ENCODE data around the gene CACNG4.

Gene CACNG4

DNA sequence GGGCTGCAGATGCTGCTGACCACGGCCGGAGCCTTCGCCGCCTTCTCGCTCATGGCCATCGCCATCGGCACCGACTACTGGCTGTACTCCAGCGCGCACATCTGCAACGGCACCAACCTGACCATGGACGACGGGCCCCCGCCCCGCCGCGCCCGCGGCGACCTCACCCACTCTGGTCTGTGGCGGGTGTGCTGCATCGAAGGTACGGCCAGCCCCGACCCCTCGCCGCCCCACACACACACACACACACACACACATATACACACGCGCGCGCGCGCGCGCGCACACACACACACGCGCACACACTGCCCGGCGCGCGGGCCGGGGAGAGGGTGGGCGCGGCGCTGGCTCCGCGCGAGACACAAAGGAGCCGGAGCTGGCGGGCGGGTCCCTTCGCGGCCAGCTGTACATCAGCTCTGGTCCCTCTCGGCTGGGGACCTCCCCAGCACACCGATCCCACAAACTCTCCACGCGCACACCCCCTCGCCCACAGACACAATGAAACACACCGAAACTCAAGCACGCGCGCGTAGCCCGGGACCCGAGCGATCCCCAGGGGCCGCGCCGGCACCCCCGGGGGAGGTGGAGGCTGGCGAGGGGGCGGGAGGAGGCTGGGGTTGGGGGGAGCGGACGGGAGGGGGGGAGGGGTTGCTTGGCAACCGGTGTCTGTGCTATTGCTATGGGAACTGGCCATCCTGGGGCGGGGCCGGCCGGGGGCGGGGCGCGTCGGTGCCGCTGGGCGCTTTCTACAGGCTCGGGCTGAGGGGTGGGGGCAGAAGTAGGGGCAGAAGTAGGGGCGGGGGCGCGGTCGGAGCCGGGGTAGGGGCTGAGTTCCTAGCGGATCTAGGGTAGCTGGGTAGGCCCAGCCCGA is 658 bp downstream of the CACNG4 start:
- TF ChIP-seq, protein P1, sequence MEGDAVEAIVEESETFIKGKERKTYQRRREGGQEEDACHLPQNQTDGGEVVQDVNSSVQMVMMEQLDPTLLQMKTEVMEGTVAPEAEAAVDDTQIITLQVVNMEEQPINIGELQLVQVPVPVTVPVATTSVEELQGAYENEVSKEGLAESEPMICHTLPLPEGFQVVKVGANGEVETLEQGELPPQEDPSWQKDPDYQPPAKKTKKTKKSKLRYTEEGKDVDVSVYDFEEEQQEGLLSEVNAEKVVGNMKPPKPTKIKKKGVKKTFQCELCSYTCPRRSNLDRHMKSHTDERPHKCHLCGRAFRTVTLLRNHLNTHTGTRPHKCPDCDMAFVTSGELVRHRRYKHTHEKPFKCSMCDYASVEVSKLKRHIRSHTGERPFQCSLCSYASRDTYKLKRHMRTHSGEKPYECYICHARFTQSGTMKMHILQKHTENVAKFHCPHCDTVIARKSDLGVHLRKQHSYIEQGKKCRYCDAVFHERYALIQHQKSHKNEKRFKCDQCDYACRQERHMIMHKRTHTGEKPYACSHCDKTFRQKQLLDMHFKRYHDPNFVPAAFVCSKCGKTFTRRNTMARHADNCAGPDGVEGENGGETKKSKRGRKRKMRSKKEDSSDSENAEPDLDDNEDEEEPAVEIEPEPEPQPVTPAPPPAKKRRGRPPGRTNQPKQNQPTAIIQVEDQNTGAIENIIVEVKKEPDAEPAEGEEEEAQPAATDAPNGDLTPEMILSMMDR (IDR thresholded peaks at IDR 0.05; ENCODE audit: insufficient read depth, low read length, poor library complexity, severe bottlenecking): no peak

DNA sequence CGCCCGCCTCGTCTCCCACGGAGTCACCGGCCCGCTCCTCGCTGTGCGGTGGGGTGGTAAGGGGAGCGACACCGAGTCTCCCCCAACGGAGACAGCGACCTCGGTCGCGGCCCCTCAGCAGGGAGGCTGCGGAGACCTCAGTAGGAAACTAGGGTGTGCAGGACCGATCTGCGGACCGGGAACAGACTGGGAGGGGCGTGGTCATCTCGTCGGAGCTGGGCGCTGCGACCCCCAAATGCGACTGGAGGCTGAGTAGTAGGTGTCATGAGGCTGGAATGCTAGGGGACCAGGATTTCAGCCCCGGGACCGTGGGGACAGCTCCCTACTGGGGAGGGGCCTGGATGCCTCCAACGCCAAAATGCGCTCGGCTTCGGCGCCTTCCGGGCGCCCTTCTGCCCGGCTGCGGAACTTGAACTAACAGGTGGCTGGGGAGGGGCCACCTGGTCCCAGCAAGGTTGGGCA is 1.3 kb downstream of the CACNG4 start:
- Histone ChIP-seq H3K27me3 (replicated peaks; ENCODE audit: control insufficient read depth, insufficient read depth, low read length) (peaks cover 6% of the 10 kb centered on the region), H3K4me3 (replicated peaks; ENCODE audit: low read depth, low read length) (peak overlapping the region; percentile 40), H3K36me3 (ENCODE audit: control insufficient read depth, insufficient read depth, low read length) (no peaks in the 10 kb centered on the region)
- no peak for DNase-seq (ENCODE audit: extremely low read depth, insufficient read length)
- TF ChIP-seq, protein P1 (IDR thresholded peaks at IDR 0.05; ENCODE audit: insufficient read depth, low read length, poor library complexity, severe bottlenecking): no peak

More for the DNA sequence above, 658 bp downstream of the CACNG4 start:
- Histone ChIP-seq H3K4me3 (replicated peaks; ENCODE audit: low read depth, low read length) (peak overlapping the region; percentile 40), H3K27me3 (replicated peaks; ENCODE audit: control insufficient read depth, insufficient read depth, low read length) (peaks cover 6% of the 10 kb centered on the region), H3K36me3 (ENCODE audit: control insufficient read depth, insufficient read depth, low read length) (no peaks in the 10 kb centered on the region)
- DNase-seq (ENCODE audit: extremely low read depth, insufficient read length): no peak

DNA sequence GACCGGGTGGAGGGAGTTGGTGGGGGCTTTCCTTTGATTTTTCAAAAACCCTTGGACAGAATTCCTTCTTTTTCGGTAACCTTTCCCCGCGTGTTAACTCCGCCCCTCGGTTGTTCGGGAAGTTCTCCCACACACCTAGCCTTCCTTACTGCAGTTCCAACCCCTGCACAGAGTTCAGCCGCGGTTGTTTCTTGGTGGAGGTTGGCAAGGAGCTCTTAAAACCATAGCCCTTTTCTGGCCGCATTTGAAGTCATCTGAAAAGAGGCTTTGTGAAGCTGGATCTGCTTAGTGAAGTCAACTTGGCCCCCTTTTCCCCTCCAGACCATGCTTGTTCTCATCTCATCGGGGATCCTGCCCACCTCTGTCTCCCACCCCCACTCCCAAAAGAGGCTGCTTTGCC is 1.8 kb downstream of the CACNG4 start:
- no peak for DNase-seq (ENCODE audit: extremely low read depth, insufficient read length)
- TF ChIP-seq, protein P1 (IDR thresholded peaks at IDR 0.05; ENCODE audit: insufficient read depth, low read length, poor library complexity, severe bottlenecking): no peak
- no peaks in the 10 kb centered on the region for H3K36me3 ChIP-seq (ENCODE audit: control insufficient read depth, insufficient read depth, low read length)
- H3K4me3 ChIP-seq (replicated peaks; ENCODE audit: low read depth, low read length): no peak overlapping the region
- H3K27me3 ChIP-seq (replicated peaks; ENCODE audit: control insufficient read depth, insufficient read depth, low read length): peaks cover 6% of the 10 kb centered on the region

DNA sequence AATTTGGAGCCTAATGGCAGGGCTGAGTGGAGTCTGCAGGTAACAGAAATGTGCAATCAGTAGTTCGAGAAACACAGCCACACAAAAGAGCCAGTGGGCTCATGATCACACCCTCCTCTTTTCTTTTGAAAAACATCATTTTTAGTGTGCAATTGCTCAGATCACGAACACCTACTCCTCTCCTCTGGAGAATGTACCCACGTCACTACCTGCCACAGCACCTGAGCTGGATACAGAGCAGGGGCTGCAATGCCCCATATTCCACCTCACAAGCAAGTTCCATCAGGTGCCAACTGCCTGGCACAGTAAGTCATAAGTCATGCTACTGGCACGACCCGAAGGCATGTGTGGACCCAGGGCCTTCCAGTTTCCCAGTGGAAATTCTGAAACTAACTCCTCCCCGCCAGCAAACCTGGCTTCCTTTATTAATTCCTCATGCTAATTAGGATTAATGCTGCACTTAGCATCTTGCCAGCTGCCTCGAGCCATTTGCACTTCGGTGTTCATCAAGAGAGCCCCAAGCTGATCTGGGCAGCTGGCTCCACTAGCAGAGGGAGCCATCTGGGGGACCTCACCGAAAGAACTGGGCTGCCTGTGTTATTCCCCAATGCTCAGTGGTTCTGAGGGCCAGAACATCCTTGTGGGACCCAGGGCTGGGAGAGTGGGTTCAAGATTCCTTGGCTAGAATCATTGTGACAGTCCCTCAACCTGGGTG is 2.4 kb downstream of the CACNG4 start:
- H3K27me3 ChIP-seq (replicated peaks; ENCODE audit: control insufficient read depth, insufficient read depth, low read length): peaks cover 6% of the 10 kb centered on the region
- no peak overlapping the region for H3K4me3 ChIP-seq (replicated peaks; ENCODE audit: low read depth, low read length)
- H3K36me3 ChIP-seq (ENCODE audit: control insufficient read depth, insufficient read depth, low read length): no peaks in the 10 kb centered on the region
- DNase-seq (ENCODE audit: extremely low read depth, insufficient read length): no peak
- TF ChIP-seq, protein P1 (IDR thresholded peaks at IDR 0.05; ENCODE audit: insufficient read depth, low read length, poor library complexity, severe bottlenecking): no peak

DNA sequence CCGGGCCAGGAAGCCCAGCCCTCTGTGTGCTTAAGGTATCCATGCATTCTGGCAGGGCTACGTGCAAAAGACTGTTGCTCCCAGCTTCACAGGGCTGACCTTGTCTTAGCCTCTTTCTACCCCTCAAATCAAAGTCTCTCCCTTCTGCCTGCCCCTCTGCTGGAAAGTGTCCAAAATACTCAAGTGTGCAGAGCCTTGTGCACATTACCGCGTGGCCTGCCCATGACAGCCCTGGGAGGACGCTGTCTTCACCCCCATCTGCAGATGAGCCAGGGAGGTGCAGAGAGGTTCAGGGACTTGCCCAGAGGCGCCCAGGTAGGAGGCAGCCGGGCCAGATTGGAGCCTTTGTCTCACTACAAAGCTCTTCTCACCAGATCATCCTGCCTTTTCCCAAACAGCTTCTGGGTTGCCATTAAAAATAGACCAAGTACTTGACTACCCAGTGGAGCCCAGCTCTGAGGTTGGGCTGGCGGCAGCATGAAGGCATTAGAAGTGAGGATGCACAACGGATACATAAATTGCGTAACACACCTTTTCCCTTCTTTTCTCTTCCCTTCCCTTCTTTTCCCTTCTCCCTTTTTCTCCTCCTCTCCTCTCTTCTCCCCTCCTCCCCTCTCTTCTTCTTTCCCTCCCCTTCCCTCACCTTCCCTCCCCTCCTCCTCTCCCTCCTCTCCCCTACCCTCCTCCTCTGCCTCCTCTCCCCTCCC is 3.5 kb downstream of the CACNG4 start:
- H3K36me3 ChIP-seq (ENCODE audit: control insufficient read depth, insufficient read depth, low read length): no peaks in the 10 kb centered on the region
- no peak for DNase-seq (ENCODE audit: extremely low read depth, insufficient read length)
- TF ChIP-seq, protein P1 (IDR thresholded peaks at IDR 0.05; ENCODE audit: insufficient read depth, low read length, poor library complexity, severe bottlenecking): no peak
- no peak overlapping the region for H3K4me3 ChIP-seq (replicated peaks; ENCODE audit: low read depth, low read length)
- peaks cover 5% of the 10 kb centered on the region for H3K27me3 ChIP-seq (replicated peaks; ENCODE audit: control insufficient read depth, insufficient read depth, low read length)
